ENCODE results near the gene PIGN.

PIGN gene

DNA sequence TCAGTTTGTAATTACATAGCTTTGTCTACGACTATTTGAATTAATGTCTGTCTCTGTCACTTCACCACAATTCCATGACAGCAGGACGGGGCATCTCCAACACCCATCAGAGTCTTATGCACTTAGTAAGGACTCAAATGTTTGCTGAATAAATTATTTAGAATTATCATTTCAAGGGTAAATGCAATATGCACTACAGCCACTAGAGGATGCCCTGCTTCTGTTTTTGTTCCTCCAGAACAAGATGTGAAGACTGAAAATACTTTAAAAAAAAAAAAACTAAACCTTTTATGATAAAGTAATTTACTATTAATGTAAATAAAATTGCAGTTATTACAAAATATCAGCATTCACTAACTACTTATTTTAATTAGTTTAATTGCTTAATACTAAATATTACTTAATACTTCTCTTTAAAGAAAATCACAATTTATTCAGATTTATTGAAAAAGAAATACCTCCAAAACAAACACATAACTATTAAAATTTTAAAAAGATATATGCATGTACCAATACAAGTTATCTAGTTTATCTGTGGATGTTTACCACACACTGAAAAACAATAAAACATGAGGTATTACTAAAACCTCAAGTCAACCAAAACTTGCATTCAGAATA is 3.2 kb downstream of the PIGN start:
- Histone ChIP-seq H3K79me2 (ENCODE audit: insufficient read depth, low read length) (peaks cover 60% of the 10 kb centered on the region), H3K4me1 (ENCODE audit: insufficient read depth, low read length) (peaks cover 33% of the 10 kb centered on the region), H3K9me3 (ENCODE audit: insufficient read depth, low read length, severe bottlenecking) (no peaks in the 10 kb centered on the region), H3K4me2 (ENCODE audit: insufficient read depth, low read length) (no peak overlapping the region), H3K4me3 (ENCODE audit: low read depth in 1 of 2, low read length in 2 of 2) (no peak overlapping the region), H3K27ac (ENCODE audit: low read length) (no peak overlapping the region), H3K36me3 (ENCODE audit: insufficient read depth, low read length) (no peaks in the 10 kb centered on the region; the same call in 1 of the 2 replicates), H3K27me3 (ENCODE audit: insufficient read depth, low read length, poor library complexity) (no peaks in the 10 kb centered on the region), H4K20me1 (ENCODE audit: insufficient read depth, low read length) (peaks cover 19% of the 10 kb centered on the region), H3K9ac (ENCODE audit: low read depth, low read length) (no peak overlapping the region), H2AFZ (ENCODE audit: low read depth, low read length) (no peak overlapping the region)
- TF ChIP-seq, protein P1, sequence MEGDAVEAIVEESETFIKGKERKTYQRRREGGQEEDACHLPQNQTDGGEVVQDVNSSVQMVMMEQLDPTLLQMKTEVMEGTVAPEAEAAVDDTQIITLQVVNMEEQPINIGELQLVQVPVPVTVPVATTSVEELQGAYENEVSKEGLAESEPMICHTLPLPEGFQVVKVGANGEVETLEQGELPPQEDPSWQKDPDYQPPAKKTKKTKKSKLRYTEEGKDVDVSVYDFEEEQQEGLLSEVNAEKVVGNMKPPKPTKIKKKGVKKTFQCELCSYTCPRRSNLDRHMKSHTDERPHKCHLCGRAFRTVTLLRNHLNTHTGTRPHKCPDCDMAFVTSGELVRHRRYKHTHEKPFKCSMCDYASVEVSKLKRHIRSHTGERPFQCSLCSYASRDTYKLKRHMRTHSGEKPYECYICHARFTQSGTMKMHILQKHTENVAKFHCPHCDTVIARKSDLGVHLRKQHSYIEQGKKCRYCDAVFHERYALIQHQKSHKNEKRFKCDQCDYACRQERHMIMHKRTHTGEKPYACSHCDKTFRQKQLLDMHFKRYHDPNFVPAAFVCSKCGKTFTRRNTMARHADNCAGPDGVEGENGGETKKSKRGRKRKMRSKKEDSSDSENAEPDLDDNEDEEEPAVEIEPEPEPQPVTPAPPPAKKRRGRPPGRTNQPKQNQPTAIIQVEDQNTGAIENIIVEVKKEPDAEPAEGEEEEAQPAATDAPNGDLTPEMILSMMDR (IDR thresholded peaks at IDR 0.05; ENCODE audit: borderline replicate concordance, extremely low read depth, low read length, poor library complexity, severe bottlenecking): peak; percentile 90
- TF ChIP-seq EZH2 (IDR thresholded peaks at IDR 0.05; ENCODE audit: borderline replicate concordance, low read depth, low read length, severe bottlenecking): no peak
- ATAC-seq (ENCODE audit: insufficient read depth, low read depth) (no peak), DNase-seq (peak; percentile 44)

DNA sequence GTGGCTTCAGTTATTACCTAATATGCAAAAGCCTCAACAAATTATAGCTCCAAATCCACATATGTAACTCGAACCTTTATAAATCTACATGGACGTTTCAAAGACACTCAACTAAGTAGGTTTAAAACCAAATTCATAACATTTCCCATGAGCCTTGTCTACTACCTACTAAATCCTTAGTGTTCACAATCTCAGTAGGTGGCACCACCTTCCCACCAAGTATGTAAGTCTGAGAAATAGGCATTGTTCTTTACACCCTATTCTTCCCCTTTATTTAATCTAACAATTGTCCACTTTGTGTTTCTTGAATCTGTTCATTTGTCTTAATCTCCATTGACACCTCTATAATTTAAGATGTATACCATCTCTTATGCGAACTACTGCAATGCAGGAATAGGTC is 4.6 kb downstream of the PIGN start:
- H3K9ac ChIP-seq (ENCODE audit: low read depth, low read length): no peak overlapping the region
- no peak for DNase-seq
- H3K9me3 ChIP-seq (ENCODE audit: insufficient read depth, low read length, severe bottlenecking): no peaks in the 10 kb centered on the region
- no peak overlapping the region for H2AFZ ChIP-seq (ENCODE audit: low read depth, low read length)
- H3K36me3 ChIP-seq (ENCODE audit: insufficient read depth, low read length): no peaks in the 10 kb centered on the region; the same call in 1 of the 2 replicates
- no peak overlapping the region for H3K4me2 ChIP-seq (ENCODE audit: insufficient read depth, low read length)
- peaks cover 26% of the 10 kb centered on the region for H3K4me1 ChIP-seq (ENCODE audit: insufficient read depth, low read length)
- H3K27me3 ChIP-seq (ENCODE audit: insufficient read depth, low read length, poor library complexity): no peaks in the 10 kb centered on the region
- no peak overlapping the region for H3K4me3 ChIP-seq (ENCODE audit: low read depth in 1 of 2, low read length in 2 of 2)
- ATAC-seq (ENCODE audit: insufficient read depth, low read depth): no peak
- H4K20me1 ChIP-seq (ENCODE audit: insufficient read depth, low read length): peaks cover 17% of the 10 kb centered on the region; the same call in 1 of the 2 replicates
- TF ChIP-seq, protein P1 (IDR thresholded peaks at IDR 0.05; ENCODE audit: borderline replicate concordance, extremely low read depth, low read length, poor library complexity, severe bottlenecking): peak; percentile 2
- no peak for TF ChIP-seq EZH2 (IDR thresholded peaks at IDR 0.05; ENCODE audit: borderline replicate concordance, low read depth, low read length, severe bottlenecking)
- H3K79me2 ChIP-seq (ENCODE audit: insufficient read depth, low read length): peaks cover 55% of the 10 kb centered on the region
- no peak overlapping the region for H3K27ac ChIP-seq (ENCODE audit: low read length)

DNA sequence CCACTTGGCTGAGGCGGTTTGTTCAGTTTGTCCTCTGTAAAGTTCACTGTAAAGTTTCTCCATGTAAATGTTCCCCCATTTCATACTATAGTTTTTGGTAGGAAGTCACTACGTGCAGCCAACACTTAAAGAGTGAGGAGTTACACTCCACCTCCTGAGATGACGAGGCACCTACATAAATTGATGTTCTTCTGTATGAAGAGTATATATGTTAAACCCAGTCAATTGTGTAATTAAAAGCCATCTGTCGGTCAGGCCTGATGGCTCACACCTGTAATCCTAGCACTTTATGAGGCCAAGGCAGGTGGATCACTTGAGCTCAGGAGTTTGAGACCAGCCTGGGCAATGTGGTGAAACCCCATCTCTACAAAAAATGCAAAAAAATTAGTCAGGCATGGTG is 7.6 kb downstream of the PIGN start:
- Histone ChIP-seq H3K36me3 (ENCODE audit: insufficient read depth, low read length) (no peaks in the 10 kb centered on the region), H2AFZ (ENCODE audit: low read depth, low read length) (no peak overlapping the region), H4K20me1 (ENCODE audit: insufficient read depth, low read length) (peaks cover 17% of the 10 kb centered on the region; the same call in 1 of the 2 replicates), H3K9me3 (ENCODE audit: insufficient read depth, low read length, severe bottlenecking) (no peaks in the 10 kb centered on the region), H3K27ac (ENCODE audit: low read length) (no peak overlapping the region), H3K79me2 (ENCODE audit: insufficient read depth, low read length) (peaks cover 37% of the 10 kb centered on the region), H3K4me2 (ENCODE audit: insufficient read depth, low read length) (no peak overlapping the region), H3K27me3 (ENCODE audit: insufficient read depth, low read length, poor library complexity) (no peaks in the 10 kb centered on the region), H3K4me3 (ENCODE audit: low read depth in 1 of 2, low read length in 2 of 2) (no peak overlapping the region), H3K9ac (ENCODE audit: low read depth, low read length) (no peak overlapping the region), H3K4me1 (ENCODE audit: insufficient read depth, low read length) (peaks cover 5% of the 10 kb centered on the region; the same call in 1 of the 2 replicates)
- TF ChIP-seq EZH2 (IDR thresholded peaks at IDR 0.05; ENCODE audit: borderline replicate concordance, low read depth, low read length, severe bottlenecking): no peak
- TF ChIP-seq, protein P1 (IDR thresholded peaks at IDR 0.05; ENCODE audit: borderline replicate concordance, extremely low read depth, low read length, poor library complexity, severe bottlenecking): no peak
- no peak for DNase-seq
- no peak for ATAC-seq (ENCODE audit: insufficient read depth, low read depth)
